ENCODE measurements around the gene HS3ST4. TPM values are rescaled to one million over a fixed set of nuclear protein-coding genes. Genes with fewer than 3 reads are reported as not detected.

HS3ST4 gene
- total and polyA plus RNA-seq, 2 of the 8 experiments (the other 6 are each of a cell fraction or from before 2014, with no cell fraction given) = 1.9 to 3.3 TPM

- TF ChIP-seq RAD21 (IDR thresholded peaks at IDR 0.05 in 1 of 2, conservative IDR thresholded peaks at IDR 0.05 in 1 of 2; ENCODE audit: low read depth in 2 of 2, low read length in 2 of 2) (no peak), ZNF274 (IDR thresholded peaks at IDR 0.05; ENCODE audit: borderline replicate concordance, extremely low read depth, low read length) (no peak), CBX5 (IDR thresholded peaks at IDR 0.05; ENCODE audit: low read depth, low read length) (no peak), CREB1 (IDR thresholded peaks at IDR 0.05) (no peak), CHD7 (IDR thresholded peaks at IDR 0.05; ENCODE audit: insufficient replicate concordance, low read length) (no peak), BRCA1 (IDR thresholded peaks at IDR 0.05; ENCODE audit: low read depth, low read length) (no peak), SUZ12 (IDR thresholded peaks at IDR 0.05; ENCODE audit: low read length) (no peak), TAF7 (optimal IDR thresholded peaks at IDR 0.05; ENCODE audit: borderline replicate concordance, low read depth, low read length) (no peak), POU5F1 (IDR thresholded peaks at IDR 0.05; ENCODE audit: low read depth, low read length) (no peak), CHD1 (IDR thresholded peaks at IDR 0.05; ENCODE audit: low read depth, low read length) (no peak)
Observed at GRCh38 chr16:25729188-25729915, 37.6 kb downstream of the HS3ST4 start (continued).
